Measurements from ENCODE around the gene CACNG1. TPM values are rescaled to one million over a fixed set of nuclear protein-coding genes. Genes with fewer than 3 reads are reported as not detected.

The CACNG1 gene
- total RNA-seq = not detected

DNA sequence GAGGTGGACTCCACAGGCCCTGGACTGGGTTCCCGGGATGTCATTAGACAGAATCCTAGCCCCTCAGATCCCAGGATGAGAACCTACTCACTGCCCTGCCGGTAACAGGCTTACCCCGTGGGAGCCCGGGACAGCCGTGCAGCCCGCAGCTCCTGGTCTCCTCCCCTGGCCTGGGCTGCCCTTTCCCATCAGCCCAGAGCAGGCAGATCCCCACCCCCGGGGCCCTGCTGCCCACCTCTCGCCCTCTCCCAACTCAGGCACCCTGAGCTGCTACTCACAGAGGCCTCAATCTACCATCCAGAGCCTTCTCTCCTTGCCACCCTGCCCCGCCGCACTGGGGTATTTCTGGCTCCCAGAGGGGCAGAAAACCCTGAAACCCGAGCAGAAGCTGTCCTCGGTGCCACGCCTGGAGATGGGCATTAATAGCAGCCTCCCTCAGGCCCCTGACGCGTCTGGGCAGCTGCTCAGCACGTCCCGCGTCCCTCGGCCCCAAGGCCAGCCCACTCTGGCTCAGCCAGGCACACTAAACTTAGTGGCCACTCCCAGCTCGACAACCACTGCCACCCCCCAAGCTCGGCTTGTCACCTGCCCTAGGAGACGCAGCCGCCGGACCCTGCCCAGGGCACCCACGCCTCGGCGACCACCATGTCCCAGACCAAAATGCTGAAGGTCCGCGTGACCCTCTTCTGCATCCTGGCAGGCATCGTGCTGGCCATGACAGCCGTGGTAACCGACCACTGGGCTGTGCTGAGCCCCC, at the start of gene CACNG1:
Gene CACNG1 (plus strand): TSS at position 539 of the 757 bp plus-strand sequence. CDS start 107 bp downstream, at position 646.
- DNase-seq (ENCODE audit: low read depth in 2 of 3, low spot score in 2 of 3) = no peak

GRCh38 chr17:66994930-66995535, 49.3 kb upstream of the CACNG1 start:
- DNase-seq (ENCODE audit: low read depth in 2 of 3, low spot score in 2 of 3) = no peak

DNA sequence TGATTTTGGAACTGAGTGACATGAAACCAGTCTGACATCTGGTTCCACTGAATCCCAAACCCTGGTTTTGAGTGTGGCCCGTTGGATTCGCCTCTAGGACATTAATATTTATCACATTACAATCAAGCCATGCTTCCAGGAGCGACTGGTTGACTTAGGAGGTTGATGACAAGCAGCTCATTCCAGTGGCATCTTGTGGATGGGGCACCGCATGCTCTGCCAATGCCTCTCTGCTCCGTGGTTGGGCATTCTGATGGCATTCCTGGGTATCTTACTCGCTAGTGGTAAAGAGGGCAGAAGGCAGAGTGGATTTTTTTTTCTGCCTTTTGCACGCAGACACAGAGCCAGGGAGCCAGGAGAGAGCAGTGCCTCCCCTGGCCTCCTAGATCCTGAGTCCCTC, 48.4 kb upstream of the CACNG1 start:
- DNase-seq (ENCODE audit: low read depth in 2 of 3, low spot score in 2 of 3) = no peak

DNA sequence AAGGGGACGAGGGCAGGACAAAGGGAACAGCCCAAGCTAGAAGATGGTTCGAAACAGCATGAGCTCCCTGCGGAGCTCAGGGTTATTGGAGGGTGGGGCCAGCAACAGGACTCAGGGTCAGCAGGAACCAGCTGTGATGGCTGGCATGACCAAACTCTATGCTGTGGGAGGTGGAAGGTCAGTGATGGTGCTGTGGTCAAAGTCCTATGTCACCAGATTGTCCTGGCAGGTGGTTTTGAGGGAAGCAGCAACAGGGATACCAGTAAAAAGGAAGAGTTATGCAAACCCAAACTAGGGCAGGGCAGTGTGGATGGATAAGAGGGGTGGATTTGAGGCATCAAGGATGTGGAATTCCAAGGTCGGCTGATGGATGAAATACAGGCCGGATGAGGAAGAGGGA, 47.4 kb upstream of the CACNG1 start:
- no peak for DNase-seq (ENCODE audit: low read depth in 2 of 3, low spot score in 2 of 3)

DNA sequence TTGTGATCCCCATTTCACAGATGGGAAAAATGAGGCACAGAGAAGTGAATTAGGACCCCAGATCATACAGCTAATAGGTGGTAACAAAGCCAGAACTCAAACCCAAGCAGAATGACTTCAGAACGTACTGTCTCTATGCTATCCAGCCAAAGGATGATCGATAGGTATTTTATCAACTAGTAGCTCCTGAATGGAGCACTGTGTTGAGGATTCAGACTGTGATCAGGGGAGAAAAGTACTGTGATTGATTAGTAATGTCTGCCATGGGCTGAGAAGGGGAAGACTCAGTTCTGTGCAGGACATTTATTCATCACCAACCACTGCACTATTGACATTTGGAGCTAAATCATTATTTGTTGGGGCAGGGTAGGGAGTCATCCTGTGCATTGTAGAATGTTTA, 41.1 kb upstream of the CACNG1 start:
- no peak for DNase-seq (ENCODE audit: low read depth in 2 of 3, low spot score in 2 of 3)

GRCh38 chr17:67004181-67004580, 40.2 kb upstream of the CACNG1 start:
- DNase-seq (ENCODE audit: low read depth in 2 of 3, low spot score in 2 of 3) = no peak

GRCh38 chr17:67007266-67007665, 37.1 kb upstream of the CACNG1 start:
- DNase-seq (ENCODE audit: low read depth in 2 of 3, low spot score in 2 of 3) = no peak

DNA sequence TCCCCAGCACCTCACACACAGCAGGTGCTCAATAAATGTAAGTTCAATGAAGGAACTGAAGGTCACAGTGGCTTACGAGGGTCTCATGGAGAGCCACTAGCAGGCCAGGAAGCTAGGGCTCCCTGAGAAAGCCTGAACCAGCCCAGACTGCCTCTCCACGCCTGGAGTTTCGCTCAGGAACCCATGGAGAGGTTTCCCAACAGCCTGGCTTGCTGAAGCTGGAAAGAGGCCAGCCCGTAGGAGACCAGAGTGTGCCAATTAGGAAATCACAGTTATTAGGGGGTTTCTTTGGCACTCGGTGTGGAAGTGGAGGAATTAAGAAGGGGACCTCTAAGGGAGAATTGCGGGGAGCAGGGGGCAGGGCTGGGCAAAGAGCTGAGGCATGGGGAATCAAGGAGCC, 36.3 kb upstream of the CACNG1 start:
- no peak for DNase-seq (ENCODE audit: low read depth in 2 of 3, low spot score in 2 of 3)

DNA sequence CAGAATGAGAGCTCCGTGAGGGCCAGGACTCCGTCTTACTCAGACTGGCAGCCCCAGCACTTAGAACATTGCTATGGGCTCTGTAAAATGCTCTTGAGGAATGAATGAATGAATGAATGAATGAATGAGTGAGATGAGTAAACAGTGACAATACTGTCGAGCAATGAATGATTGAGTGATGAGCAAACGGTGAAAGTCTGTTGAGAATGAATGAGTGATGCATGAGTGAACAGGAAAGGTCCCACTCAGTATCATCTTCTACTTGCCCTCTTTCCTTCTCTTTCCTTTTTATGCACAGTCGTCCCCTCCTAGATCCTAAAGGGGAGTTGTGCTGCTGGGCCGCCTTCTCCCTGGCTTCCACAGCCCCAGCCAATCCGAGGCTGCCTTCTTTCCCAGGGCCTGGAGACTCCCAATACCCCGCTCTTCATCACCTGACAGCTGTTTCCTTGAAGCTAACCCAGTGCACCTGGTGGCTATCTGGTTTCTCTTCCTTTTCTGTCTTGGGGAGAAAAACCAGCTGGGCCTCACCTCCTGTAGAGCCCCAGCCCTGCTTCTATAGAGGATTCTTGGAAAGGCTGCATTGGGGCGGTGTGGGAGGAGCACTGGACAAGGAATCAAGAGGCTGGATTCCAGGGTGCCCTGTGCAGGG, 32.7 kb upstream of the CACNG1 start:
- no peak for DNase-seq (ENCODE audit: low read depth in 2 of 3, low spot score in 2 of 3)

- no peak for DNase-seq (ENCODE audit: low read depth in 2 of 3, low spot score in 2 of 3)
Observed at GRCh38 chr17:67013891-67014290, 30.5 kb upstream of the CACNG1 start.

- no peak for DNase-seq (ENCODE audit: low read depth in 2 of 3, low spot score in 2 of 3)
Observed at GRCh38 chr17:67015001-67015400, 29.4 kb upstream of the CACNG1 start.

GRCh38 chr17:67016039-67016762, 28.2 kb upstream of the CACNG1 start:
- no peak for DNase-seq (ENCODE audit: low read depth in 2 of 3, low spot score in 2 of 3)

- DNase-seq (ENCODE audit: low read depth in 2 of 3, low spot score in 2 of 3) = no peak
Observed at GRCh38 chr17:67017910-67018309, 26.4 kb upstream of the CACNG1 start.

GRCh38 chr17:67018471-67019434, 25.6 kb upstream of the CACNG1 start:
- no peak for DNase-seq (ENCODE audit: low read depth in 2 of 3, low spot score in 2 of 3)

DNA sequence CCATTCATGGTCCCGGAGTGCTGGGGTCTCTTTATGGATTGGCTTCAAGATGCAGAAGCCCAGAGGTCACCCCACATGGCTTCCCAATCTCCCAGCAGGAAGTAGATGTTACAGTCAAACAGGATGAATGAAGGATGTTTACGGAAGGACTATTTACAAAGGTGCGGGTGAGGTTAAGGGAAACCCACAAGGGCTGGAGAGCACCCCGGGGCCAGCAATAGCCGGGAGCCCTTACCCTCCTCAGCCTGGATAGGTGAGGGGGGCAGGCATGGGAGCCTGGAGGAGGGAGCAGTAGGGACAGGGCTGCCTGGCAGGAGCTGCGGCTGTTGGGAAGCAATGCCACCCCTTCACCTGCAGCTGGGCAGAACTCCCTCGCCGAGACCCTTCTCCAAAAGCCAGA, 24.5 kb upstream of the CACNG1 start:
- no peak for DNase-seq (ENCODE audit: low read depth in 2 of 3, low spot score in 2 of 3)

DNA sequence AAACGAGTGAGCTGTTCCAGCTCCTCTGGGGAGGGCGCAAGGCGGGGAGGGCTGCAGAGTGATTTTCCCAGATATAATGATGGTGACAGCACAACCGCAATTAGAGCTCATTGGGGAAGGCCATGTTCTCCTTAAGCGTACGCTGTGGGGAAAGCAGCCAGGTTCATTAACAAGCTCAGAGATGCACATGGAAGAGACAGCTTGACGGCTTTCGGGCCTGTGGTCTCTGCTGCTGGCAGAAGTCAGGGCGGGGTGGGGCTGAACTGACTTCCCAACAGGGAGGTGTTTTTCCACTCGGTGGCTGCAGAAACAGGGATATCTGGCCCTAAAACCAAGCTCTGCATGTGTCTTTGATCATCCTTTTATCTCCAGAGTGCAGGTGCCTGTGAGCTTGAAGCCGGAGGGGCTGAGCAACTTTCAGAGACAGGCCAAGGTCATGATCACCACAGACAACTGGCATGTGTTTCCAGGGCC, 24.0 kb upstream of the CACNG1 start:
- DNase-seq (ENCODE audit: low read depth in 2 of 3, low spot score in 2 of 3) = no peak

GRCh38 chr17:67021196-67021595, 23.2 kb upstream of the CACNG1 start:
- no peak for DNase-seq (ENCODE audit: low read depth in 2 of 3, low spot score in 2 of 3)

GRCh38 chr17:67021743-67022450, 22.5 kb upstream of the CACNG1 start:
- no peak for DNase-seq (ENCODE audit: low read depth in 2 of 3, low spot score in 2 of 3)

GRCh38 chr17:67022451-67022810, 21.9 kb upstream of the CACNG1 start:
- DNase-seq (ENCODE audit: low read depth in 2 of 3, low spot score in 2 of 3) = no peak
